Measurements from ENCODE around the gene DDX41.

DNA sequence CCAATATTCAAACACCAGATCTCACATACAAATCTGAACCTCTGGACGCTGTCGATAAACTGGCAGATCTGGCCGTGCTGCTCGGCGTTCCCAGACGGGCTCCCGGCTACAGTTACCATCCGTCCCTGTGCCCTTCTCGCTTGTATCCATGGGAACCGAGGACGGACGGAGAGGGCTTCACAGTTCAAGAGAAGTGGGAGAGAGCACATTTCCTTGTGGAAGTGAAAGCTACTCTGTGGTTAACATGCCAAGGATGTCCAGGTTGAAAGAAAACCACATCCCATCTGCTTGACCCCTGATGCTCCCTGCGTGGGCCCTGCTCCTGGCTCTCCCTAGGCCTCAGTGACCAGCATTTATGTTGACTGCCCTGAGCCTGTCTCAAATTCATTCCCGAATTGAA, 37.0 kb downstream of the DDX41 start:
- TF ChIP-seq, protein P1, sequence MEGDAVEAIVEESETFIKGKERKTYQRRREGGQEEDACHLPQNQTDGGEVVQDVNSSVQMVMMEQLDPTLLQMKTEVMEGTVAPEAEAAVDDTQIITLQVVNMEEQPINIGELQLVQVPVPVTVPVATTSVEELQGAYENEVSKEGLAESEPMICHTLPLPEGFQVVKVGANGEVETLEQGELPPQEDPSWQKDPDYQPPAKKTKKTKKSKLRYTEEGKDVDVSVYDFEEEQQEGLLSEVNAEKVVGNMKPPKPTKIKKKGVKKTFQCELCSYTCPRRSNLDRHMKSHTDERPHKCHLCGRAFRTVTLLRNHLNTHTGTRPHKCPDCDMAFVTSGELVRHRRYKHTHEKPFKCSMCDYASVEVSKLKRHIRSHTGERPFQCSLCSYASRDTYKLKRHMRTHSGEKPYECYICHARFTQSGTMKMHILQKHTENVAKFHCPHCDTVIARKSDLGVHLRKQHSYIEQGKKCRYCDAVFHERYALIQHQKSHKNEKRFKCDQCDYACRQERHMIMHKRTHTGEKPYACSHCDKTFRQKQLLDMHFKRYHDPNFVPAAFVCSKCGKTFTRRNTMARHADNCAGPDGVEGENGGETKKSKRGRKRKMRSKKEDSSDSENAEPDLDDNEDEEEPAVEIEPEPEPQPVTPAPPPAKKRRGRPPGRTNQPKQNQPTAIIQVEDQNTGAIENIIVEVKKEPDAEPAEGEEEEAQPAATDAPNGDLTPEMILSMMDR (IDR thresholded peaks at IDR 0.05), result no peak
- TF ChIP-seq EZH2 (IDR thresholded peaks at IDR 0.05), result no peak

Measured in neural progenitor cell (in vitro differentiated cells).